ACC112 (cell line): ENCODE measurements around the gene WNT3.
A peak's percentile ranks its signal among the peaks of the same experiment; 100 is the strongest.

Experiments
- H2AFZ ChIP-seq: fragments of 200-600 bp; sonication (generic); one replicate; pipeline ENCODE4 v1.6.0; 2017; ENCODE audit warnings: antibody characterized with exemption, low read length; ENCODE audit not compliant: unreplicated experiment
- H3K27ac ChIP-seq: fragments of 200-600 bp; sonication (generic); 2 replicates; pipeline ENCODE4 v1.5.1; 2014; ENCODE audit warnings: low read depth, mild to moderate bottlenecking, antibody characterized with exemption, low read length, moderate library complexity
- H3K27me3 ChIP-seq: fragments of 200-600 bp; sonication (generic); 2 replicates; pipeline ENCODE4 v1.6.1; 2014; ENCODE audit warnings: mild to moderate bottlenecking, antibody characterized with exemption, low read length, moderate library complexity, mixed read lengths; ENCODE audit not compliant: insufficient read depth
- H3K36me3 ChIP-seq: fragments of 200-600 bp; sonication (generic); 2 replicates; pipeline ENCODE4 v1.6.1; 2016; ENCODE audit warnings: mild to moderate bottlenecking, antibody characterized with exemption, low read length, moderate library complexity, mixed read lengths; ENCODE audit not compliant: insufficient read depth
- H3K4me1 ChIP-seq: fragments of 200-600 bp; sonication (generic); one replicate; pipeline ENCODE4 v1.6.1; 2016; ENCODE audit warnings: low read length, mixed read lengths; ENCODE audit not compliant: insufficient read depth, unreplicated experiment, control insufficient read depth
- H3K4me3 ChIP-seq: fragments of 200-600 bp; sonication (generic); 2 replicates; pipeline ENCODE4 v1.5.1; 2014; ENCODE audit warnings: mild to moderate bottlenecking, low read depth, low read length
- H3K79me2 ChIP-seq: fragments of 200-600 bp; sonication (generic); one replicate; pipeline ENCODE4 v1.6.0; 2016; ENCODE audit warnings: low read length; ENCODE audit not compliant: control insufficient read depth, unreplicated experiment, insufficient read depth

Gene WNT3, protein sequence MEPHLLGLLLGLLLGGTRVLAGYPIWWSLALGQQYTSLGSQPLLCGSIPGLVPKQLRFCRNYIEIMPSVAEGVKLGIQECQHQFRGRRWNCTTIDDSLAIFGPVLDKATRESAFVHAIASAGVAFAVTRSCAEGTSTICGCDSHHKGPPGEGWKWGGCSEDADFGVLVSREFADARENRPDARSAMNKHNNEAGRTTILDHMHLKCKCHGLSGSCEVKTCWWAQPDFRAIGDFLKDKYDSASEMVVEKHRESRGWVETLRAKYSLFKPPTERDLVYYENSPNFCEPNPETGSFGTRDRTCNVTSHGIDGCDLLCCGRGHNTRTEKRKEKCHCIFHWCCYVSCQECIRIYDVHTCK

DNA sequence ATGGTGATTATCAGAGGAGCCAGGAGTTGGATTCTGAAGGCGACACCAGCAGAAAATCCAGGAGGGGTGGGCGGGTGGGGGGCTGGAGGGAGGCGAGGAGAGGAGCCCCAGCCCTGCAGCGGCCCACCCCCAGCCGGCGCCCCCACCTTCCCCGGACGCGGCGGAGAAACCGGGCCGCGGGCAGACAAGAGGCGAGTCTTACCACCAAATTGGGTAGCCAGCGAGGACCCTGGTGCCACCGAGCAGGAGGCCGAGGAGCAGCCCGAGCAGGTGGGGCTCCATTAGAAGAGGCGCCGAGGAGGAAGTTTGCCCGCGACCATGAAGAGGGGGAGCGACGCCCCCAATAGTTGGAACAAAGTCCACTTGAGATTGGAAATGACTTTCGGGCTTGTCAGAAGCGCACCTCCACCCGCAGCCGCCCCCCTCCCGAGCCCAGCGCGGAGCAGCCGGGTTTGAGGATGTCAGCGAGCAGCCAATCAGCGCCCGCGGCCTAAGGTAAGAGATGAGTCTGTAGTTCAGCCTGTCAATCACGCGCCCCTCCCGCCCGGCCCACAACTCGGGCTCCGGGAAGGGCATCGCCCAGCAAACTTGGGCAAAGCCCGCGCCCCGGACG lies at the start of gene WNT3:
Gene WNT3, minus strand, starts transcription at position 377 of the 613 bp plus-strand sequence. Its CDS starts 95 bp downstream, at position 282.
- peaks cover 66% of the 10 kb centered on the region for H3K27me3 ChIP-seq
- peak within 1 kb of the TSS; percentile 56 for H3K4me3 ChIP-seq
- no peaks in the 10 kb centered on the region for H3K4me1 ChIP-seq
- H3K36me3 ChIP-seq, result no peaks in the 10 kb centered on the region
- peak within 1 kb of the TSS; percentile 21 for H2AFZ ChIP-seq
- no peak within 1 kb of the TSS for H3K27ac ChIP-seq
- no peaks in the 10 kb centered on the region for H3K79me2 ChIP-seq

DNA sequence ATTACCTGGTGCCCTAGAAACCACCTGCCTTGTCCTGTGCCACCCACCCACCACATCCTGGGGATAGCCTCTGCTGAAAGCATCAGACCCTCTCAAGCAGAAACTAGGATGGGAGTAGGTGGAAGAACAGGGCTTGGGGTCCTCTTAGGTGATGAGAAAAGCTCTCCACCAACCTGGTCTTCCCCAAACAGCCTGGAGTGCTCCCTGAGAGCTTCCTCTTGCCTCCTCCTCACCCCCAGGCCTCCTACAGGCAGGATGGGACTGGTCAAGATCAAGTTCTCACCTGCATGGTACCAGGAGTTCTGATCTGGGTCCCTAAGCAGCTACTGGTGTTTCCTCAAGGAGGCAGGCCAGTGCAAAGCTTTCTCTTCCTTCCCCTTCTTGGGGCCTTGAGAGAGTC lies 48.3 kb upstream of the WNT3 start:
- H2AFZ ChIP-seq, result no peak overlapping the region
- no peak overlapping the region for H3K4me3 ChIP-seq
- no peaks in the 10 kb centered on the region for H3K36me3 ChIP-seq
- H3K27ac ChIP-seq, result no peak overlapping the region
- no peaks in the 10 kb centered on the region for H3K4me1 ChIP-seq
- H3K79me2 ChIP-seq, result no peaks in the 10 kb centered on the region
- H3K27me3 ChIP-seq, result peaks cover 28% of the 10 kb centered on the region

DNA sequence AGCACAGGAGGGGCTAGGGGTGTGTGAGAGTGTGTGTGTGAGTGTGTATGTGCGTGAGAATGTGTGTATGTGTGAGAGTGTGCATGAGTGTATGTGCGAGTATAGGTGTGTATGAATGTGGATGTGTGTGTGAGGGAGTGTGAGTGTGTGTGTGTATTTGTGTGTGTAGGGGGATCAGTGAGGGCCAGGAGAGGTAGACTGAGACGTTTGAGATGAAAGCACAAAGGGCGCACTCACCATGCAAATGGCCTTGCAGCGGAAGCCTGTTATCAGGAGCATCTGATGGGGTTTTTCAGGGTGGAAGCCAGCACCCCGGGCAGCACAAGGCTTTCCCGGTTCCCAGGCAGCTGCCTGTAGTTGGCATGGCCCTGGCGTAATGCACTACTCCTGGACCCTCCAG lies 47.8 kb upstream of the WNT3 start:
- Histone ChIP-seq H3K36me3 (no peaks in the 10 kb centered on the region), H3K27ac (no peak overlapping the region), H3K79me2 (no peaks in the 10 kb centered on the region), H3K4me3 (no peak overlapping the region), H2AFZ (no peak overlapping the region), H3K27me3 (peaks cover 28% of the 10 kb centered on the region), H3K4me1 (no peaks in the 10 kb centered on the region)

DNA sequence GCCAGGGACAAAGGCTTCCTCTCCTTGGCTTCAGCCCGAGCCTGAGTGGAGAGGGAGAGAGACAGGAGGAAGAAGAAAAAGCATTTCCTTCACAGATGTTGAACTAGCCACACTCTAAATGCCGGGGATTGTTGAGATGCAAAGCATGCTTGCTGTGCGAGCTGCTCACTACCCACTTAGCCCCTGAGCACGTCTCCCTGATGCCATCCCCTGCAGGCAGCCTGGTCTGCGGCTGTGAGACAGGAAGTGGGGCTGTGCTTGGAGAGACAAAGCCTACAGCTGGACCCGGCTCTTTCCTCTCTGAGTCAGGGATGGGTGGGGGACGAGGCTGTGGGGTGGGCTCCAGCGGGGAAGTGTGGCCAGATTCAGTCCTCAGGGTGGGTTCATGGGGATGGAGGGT lies 46.6 kb upstream of the WNT3 start:
- Histone ChIP-seq H3K27me3 (peaks cover 28% of the 10 kb centered on the region), H3K27ac (no peak overlapping the region), H3K4me3 (no peak overlapping the region), H3K36me3 (no peaks in the 10 kb centered on the region), H2AFZ (no peak overlapping the region), H3K4me1 (no peaks in the 10 kb centered on the region), H3K79me2 (no peaks in the 10 kb centered on the region)

DNA sequence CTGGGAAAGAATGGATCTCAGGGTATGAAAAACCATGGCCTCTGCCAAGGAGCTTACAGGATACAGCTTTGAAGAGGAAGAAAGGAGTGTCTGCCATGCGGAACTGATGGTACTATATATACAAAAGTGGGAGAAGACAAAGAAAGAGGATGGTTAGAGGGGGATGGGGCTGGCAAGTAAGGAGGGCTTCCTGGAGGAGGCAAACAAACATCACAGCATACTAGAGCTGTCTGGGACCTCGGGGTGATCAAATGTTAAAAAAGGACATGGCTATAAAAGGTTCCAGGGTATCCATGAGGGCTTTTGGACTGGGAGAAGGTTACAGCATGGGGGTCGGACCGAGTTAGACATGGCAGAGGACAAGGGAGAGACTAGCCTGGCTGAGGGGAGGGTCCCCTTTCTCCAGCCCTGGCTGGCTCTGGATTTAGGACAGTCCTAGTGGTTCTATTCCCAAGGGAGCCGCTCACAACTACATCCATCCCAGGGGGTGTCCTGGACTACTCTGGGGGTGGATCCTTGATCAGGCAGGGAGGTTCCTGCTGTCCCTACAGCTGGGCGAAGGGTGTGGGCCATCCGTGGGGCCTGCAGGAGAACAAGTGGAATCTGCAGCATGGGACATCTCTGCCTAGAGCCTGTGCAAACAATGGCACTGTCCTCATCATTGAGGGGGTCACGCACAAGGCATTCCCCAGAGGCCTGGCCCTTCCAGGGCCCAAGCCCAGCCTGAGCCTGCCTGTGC lies 45.1 kb upstream of the WNT3 start:
- Histone ChIP-seq H3K27ac (no peak overlapping the region), H3K79me2 (no peaks in the 10 kb centered on the region), H3K4me3 (no peak overlapping the region), H2AFZ (no peak overlapping the region), H3K36me3 (no peaks in the 10 kb centered on the region), H3K27me3 (peaks cover 28% of the 10 kb centered on the region), H3K4me1 (no peaks in the 10 kb centered on the region)

DNA sequence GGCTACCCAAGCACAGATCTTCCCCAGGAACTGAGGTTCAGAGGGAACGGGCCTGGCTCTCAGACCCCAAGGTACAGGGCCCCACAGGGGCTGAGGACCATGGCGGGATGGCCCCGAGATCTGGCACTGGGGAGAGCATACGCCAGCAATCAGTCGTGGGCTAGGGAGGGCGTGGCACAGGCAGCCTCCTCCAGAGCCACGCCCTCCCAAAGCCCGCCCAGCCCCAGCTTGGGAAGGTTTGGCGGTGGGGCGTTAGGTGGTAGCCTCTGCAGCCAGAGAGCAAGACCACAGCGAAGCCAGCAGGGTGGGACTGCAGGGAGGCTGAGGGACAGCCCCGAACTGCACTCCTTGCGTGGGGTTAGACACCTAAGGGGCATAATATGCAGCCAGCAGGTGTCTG lies 44.5 kb upstream of the WNT3 start:
- Histone ChIP-seq H3K4me1 (no peaks in the 10 kb centered on the region), H2AFZ (no peak overlapping the region)

DNA sequence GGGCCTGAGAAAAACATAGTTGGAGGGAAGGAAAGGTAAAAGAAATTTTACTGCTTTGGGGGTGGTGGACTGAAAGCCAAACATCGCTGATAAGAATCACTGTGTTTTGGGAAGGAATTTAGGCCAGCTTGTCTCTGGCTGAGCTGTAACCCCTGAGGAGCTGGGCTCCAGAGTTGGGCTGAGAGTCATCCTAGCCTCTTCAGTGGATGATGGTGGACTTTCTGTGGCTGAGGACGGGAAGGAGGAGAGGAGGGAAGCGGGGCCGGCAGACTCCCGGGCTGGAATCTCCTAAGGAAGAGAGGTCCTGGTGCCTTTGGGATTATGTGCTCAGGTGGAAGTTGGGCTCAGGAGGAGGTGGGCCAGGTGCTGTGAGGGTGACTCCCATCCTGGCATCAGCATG lies 41.5 kb upstream of the WNT3 start:
- Histone ChIP-seq H3K4me3 (no peak overlapping the region), H3K27ac (no peak overlapping the region), H3K4me1 (no peaks in the 10 kb centered on the region), H3K79me2 (no peaks in the 10 kb centered on the region), H3K27me3 (peaks cover 20% of the 10 kb centered on the region), H3K36me3 (no peaks in the 10 kb centered on the region), H2AFZ (no peak overlapping the region)

More for the DNA sequence above, 44.5 kb upstream of the WNT3 start:
- Histone ChIP-seq H3K4me3 (no peak overlapping the region), H3K79me2 (no peaks in the 10 kb centered on the region), H3K27ac (no peak overlapping the region), H3K36me3 (no peaks in the 10 kb centered on the region), H3K27me3 (peaks cover 28% of the 10 kb centered on the region)

DNA sequence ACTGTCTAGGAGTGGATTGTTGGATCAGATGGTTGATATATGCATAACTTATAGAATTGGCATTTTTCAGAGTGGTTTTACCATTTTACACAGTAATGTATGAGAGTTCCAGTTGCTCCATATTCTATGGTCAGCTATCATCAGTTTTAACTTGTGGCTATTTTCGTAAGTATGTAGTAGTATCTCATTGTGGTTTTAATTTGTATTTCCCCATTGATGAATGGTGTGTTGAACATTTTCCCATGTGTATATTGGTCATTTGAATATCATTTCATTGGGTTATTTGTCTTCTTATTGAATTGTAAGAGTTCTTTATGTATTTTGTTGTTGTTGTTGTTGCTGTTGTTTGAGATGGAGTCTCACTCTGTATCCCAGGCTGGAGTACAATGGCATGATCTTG lies 39.1 kb upstream of the WNT3 start:
- Histone ChIP-seq H3K27me3 (peaks cover 5% of the 10 kb centered on the region), H3K4me1 (no peaks in the 10 kb centered on the region), H3K4me3 (no peak overlapping the region), H3K27ac (no peak overlapping the region), H3K36me3 (no peaks in the 10 kb centered on the region), H3K79me2 (no peaks in the 10 kb centered on the region), H2AFZ (no peak overlapping the region)

DNA sequence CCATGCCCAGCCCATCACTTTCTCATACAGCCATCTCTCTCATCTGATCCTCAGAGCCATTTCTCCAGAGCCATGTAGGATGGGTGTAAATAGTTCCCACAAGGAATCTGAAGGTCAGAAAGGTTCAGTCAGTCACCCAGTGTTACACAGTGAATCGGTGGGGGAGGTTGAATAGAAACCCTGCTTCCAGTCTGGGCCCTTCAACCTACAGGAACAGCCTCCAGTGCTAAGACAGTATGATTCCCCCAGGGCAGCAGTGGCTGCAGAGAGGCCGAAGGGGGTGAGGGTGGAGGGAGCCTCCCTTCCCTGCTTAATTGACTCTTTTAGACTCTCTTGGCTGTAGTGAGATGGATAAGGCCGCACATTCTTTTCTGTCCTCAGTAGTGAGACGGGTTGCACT lies 36.5 kb upstream of the WNT3 start:
- Histone ChIP-seq H2AFZ (no peak overlapping the region), H3K79me2 (no peaks in the 10 kb centered on the region), H3K27ac (no peak overlapping the region), H3K27me3 (peaks cover 31% of the 10 kb centered on the region), H3K36me3 (no peaks in the 10 kb centered on the region), H3K4me3 (no peak overlapping the region), H3K4me1 (no peaks in the 10 kb centered on the region)

DNA sequence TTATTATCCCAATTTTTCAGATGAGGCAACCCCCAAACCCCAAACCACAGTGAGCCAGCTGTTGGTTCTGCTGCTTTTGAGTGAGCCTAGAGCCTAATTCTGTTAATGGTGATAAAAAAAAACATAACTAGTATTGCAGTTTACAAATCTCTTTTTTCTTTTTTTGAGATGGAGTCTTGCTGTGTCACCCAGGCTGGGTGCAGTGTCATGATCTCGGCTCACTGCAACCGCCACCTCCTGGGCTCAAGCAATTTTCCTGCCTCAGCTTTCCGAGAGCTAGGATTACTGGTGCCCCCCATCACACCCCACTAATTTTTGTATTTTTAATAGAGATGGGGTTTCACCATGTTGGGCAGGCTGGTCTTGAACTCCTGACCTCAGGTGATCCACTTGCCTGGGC lies 36.0 kb upstream of the WNT3 start:
- Histone ChIP-seq H3K36me3 (no peaks in the 10 kb centered on the region), H3K4me3 (no peak overlapping the region), H3K4me1 (no peaks in the 10 kb centered on the region), H2AFZ (no peak overlapping the region), H3K27me3 (peaks cover 34% of the 10 kb centered on the region), H3K79me2 (no peaks in the 10 kb centered on the region), H3K27ac (no peak overlapping the region)
